Astrocyte (in vitro differentiated cells and primary cell): ENCODE measurements around the gene SMOC1.

Source experiments
- EZH2 ChIP-seq: IDR thresholded peaks from 2 replicates; pipeline ENCODE4 v1.6.1; 2012; ENCODE audit warnings: mild to moderate bottlenecking, low read length, inconsistent platforms; ENCODE audit not compliant: insufficient read depth
- TF ChIP-seq, protein P1 (sequence below): IDR thresholded peaks from 2 replicates; pipeline ENCODE4 v1.5.1; 2011; ENCODE audit warnings: low read depth, mild to moderate bottlenecking, inconsistent platforms, low read length, moderate library complexity; ENCODE audit not compliant: insufficient read depth

DNA sequence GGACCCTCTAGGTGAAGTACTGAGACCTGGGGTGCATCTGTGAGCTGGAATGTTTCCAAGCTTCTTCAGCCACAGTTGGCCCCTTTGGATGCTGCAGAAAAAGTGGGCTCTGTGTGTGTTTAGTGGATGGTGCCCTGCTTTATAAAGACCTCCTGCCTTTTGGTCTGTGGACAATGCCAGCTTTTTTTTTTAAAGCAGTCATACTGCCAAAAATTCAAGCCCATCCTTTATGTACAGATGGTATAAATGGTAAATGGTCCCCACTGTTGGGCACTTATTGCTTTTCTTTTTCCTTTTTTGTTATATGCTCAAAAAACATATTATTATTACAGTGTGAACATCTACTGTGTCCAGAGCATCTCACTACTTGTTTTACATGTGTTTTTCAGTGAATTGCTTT, 81.1 kb downstream of the SMOC1 start:
- TF ChIP-seq, protein P1, sequence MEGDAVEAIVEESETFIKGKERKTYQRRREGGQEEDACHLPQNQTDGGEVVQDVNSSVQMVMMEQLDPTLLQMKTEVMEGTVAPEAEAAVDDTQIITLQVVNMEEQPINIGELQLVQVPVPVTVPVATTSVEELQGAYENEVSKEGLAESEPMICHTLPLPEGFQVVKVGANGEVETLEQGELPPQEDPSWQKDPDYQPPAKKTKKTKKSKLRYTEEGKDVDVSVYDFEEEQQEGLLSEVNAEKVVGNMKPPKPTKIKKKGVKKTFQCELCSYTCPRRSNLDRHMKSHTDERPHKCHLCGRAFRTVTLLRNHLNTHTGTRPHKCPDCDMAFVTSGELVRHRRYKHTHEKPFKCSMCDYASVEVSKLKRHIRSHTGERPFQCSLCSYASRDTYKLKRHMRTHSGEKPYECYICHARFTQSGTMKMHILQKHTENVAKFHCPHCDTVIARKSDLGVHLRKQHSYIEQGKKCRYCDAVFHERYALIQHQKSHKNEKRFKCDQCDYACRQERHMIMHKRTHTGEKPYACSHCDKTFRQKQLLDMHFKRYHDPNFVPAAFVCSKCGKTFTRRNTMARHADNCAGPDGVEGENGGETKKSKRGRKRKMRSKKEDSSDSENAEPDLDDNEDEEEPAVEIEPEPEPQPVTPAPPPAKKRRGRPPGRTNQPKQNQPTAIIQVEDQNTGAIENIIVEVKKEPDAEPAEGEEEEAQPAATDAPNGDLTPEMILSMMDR, result no peak
- no peak for TF ChIP-seq EZH2
